HG03159 (cell line): Measurements from ENCODE around the gene THADA.
A peak's percentile ranks its signal among the peaks of the same experiment; 100 is the strongest.
"Not testable (repeated sequence)": the region's sequence is repeated elsewhere in the genome, so short reads cannot be mapped to it uniquely, and the experiment has no call there.

Experiments
- ATAC-seq: cut with Tn5 transposase; IDR thresholded peaks from one replicate; pipeline ENCODE4 v1.9.1; 2021; ENCODE audit warnings: mild to moderate bottlenecking, moderate library complexity; ENCODE audit not compliant: unreplicated experiment

The THADA gene

GRCh38 chr2:43196768-43197587, 398.9 kb downstream of the THADA start:
- no peak for ATAC-seq

DNA sequence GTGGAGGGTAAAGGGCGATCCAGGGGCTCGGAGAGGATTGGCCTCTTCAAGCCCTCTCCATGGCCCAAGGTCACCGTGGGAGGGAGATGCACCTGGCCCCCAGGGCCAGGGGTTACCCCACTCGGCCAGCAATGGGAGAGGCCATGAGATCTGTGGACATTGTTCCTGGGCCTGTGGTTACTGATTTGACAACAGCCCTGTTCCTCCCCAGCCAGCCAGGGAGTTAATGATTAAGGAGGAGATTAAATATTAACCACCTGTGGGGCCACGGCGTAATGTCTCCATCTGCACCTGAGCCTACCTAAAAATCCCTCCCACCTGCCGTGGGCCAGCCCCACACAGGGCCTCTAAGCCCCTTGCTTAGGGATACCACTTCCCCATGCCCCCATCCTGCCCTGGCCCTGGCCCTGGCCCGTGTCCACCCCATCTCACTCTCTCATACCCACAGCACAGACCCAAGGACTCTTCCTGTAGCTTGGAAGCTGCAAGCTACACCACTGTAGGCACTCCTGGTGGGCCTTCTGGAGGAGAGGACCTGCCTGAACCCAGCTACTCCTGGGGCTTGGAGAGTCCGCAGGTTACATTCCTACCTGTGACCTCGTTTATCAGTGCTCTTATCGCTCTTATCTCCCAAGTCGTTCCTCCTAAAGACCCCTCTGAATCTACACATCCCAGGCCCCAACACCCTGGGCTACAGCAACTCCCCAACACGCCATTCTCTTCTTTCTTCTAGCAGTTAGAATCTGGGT, 401.5 kb downstream of the THADA start:
- ATAC-seq = peak; percentile 60

- no peak for ATAC-seq
Observed at GRCh38 chr2:43193652-43194120, 402.2 kb downstream of the THADA start.

DNA sequence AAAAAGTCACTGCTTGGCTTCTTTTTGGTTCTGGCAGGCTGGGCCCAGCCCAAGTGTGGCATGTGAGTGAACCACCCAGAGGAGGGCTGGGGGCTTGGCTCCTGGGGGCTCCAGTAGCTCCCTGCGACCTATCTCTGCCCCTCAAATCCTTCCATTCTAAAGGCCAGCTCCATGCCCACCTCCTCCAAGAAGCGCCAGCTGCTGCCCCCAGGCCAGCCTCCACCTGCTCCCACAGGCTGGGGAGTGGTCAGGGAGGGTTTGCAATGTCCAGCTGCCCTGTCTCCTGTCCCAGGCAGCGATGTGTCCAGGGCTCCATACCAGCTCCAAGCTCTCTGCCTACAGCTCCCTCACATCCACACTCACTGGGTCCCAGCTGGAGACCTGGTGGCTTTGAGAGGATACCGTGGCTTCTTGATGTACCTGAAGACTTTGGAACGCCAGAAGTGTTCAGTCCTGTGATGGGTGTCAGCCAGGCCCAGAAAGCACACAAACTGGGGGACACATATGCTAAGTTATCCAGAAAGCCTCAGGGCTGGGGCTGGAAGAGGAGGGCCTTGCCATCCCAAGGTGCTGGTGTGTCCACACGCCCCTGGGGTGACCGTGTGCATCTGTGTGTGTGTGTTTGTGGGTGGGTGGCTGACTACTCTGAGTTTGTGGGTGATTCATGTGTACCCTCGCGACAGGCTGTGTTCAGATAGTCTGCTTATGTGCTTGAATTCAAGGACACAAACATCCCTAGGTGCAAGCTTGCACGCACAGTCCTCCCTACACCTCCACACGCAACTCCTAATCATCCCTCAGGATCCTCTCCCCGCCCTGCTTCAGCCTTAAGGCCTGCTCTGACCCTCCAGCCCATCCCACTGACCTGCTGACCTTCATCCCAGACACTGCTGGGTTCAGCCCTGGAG, 402.8 kb downstream of the THADA start:
- no peak for ATAC-seq

DNA sequence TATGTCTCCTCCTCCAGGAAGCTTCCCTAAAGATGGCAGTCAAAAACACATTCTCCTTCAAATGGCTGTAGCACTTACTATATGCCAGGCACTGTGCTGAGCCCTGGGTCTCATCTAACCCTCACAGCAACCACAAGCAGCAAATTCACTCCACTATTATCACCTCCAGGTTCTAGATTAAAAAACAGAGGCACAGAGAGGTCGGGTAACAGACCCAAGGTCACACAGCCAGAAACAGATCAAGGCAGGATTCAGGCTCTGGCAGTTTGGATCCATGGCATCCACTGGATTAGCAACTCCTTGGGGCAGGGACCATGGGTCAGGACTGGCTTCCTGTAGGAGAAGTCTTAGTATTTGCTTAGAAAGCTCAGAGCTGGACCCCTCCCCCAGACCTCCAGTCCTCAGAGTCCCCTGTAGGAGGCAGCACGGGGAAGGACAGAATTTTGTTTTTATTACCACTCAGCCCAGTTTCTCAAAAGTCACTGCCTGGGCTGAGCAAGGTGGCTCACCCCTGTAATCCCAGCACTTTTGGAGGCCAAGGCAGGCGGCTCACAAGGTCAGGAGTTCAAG, 403.8 kb downstream of the THADA start:
- ATAC-seq = no peak

GRCh38 chr2:43190311-43191052, 405.4 kb downstream of the THADA start:
- no peak for ATAC-seq

GRCh38 chr2:43189861-43190260, 406.0 kb downstream of the THADA start:
- ATAC-seq = not testable (repeated sequence)

GRCh38 chr2:43188561-43189386, 407.1 kb downstream of the THADA start:
- no peak for ATAC-seq

DNA sequence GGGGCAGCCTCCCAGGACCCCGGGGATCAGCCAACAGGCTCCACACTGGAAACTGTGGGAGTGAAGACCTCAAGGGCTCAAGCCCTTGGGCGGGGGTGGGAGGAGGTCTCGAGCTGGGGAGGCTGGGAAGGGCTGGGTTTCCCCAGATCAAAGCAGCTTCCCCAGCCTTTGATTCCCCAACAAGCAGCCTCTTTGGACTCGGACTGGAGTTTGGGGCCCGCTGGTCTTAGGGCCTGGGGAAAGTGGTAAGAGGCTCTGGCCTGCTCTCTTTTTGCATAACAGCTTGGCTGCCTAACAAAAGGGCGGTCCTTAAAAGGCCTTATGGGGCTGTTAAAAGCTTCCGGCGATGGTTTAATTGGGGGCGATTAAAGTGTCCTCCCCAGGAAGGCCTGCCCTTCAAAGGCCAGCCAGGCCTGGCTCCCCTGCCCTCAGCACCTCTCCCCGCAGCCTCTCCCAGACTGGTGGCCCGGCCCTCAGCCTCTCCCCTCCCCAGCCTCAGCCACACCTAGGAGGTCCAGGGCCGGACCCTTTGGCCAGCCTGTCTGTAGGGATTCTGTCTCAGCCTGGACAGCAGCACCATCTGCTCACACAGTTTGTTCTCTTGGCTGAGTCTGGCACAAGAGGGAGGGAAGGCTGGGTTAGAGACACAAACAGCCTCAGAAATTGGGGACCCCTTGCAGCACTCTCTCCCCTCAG, 409.0 kb downstream of the THADA start:
- ATAC-seq = no peak

DNA sequence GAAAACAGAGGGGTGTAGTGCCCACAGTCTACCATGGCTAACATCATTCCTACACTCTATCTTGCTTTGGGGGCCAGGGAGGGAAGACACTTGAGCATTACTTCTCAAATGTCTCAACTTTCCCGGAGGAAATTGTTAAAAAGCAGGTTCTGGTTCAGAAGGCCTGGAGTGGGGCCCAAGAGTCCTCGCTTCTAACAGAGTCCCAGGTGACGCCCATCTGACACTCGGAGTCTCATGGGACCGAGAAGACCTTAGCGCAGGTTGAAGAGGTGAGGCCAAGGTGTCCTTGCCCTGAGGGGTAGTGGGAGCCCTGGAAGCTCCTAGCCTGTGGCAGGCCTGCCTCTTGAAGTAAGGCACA, 409.5 kb downstream of the THADA start:
- ATAC-seq = no peak

GRCh38 chr2:43185146-43185545, 410.7 kb downstream of the THADA start:
- ATAC-seq = no peak

GRCh38 chr2:43184339-43184895, 411.4 kb downstream of the THADA start:
- ATAC-seq = no peak

GRCh38 chr2:43183743-43184142, 412.1 kb downstream of the THADA start:
- ATAC-seq = no peak

- no peak for ATAC-seq
Observed at GRCh38 chr2:43180897-43181296, 414.9 kb downstream of the THADA start.
